H7 (cell line): ENCODE results near the gene CGB7. TPM values are rescaled to one million over a fixed set of nuclear protein-coding genes. Genes with fewer than 3 reads are reported as not detected.
"Not testable (repeated sequence)": the region's sequence is repeated elsewhere in the genome, so short reads cannot be mapped to it uniquely, and the experiment has no call there.

Experiments
- DNase-seq: peaks from one replicate; pipeline ENCODE4 v3.0.0; 2012
- H3K27me3 ChIP-seq: 2 replicates; pipeline ENCODE4 v1.6.0; 2011; ENCODE audit warnings: mild to moderate bottlenecking, low read length; ENCODE audit not compliant: control insufficient read depth, insufficient read depth
- H3K36me3 ChIP-seq: replicated peaks from 2 replicates; pipeline ENCODE4 v1.5.1; 2011; ENCODE audit warnings: low read length; ENCODE audit not compliant: control insufficient read depth, insufficient read depth
- H3K4me3 ChIP-seq: 2 replicates; pipeline ENCODE4 v1.5.1; 2011; ENCODE audit warnings: low read depth, mild to moderate bottlenecking, control low read depth, low read length, moderate library complexity; ENCODE audit not compliant: insufficient read depth
- total RNA-seq: library from RNA; depleted of rRNA; stranded (reverse); fragments of >200 nt; shearing (Covaris generic); gene quantifications from 2 replicates; pipeline ENCODE4 v1.2.3, GENCODE V29; 2014

The CGB7 gene
- total RNA-seq, 1 experiment from 2014 or later, result not detected

GRCh38 chr19:49085020-49085867, 27.7 kb upstream of the CGB7 start, which contains the start of gene SNRNP70:
Gene SNRNP70 (plus strand): TSS chr19:49085451. CDS start chr19:49086415, 964 bp downstream.
- Histone ChIP-seq H3K27me3 (no peaks in the 10 kb centered on the region), H3K4me3 (peak within 1 kb of the TSS; percentile 95), H3K36me3 (peaks cover 23% of the 10 kb centered on the region)
- DNase-seq, result peak; percentile 100

- no peak for DNase-seq
- H3K27me3 ChIP-seq, result no peaks in the 10 kb centered on the region
- peaks cover 19% of the 10 kb centered on the region for H3K36me3 ChIP-seq
- peak overlapping the region; percentile 95 for H3K4me3 ChIP-seq
These were observed 26.9 kb upstream of the CGB7 start for GRCh38 chr19:49084206-49085019.

GRCh38 chr19:49081273-49081672, 23.7 kb upstream of the CGB7 start:
- H3K27me3 ChIP-seq, result no peaks in the 10 kb centered on the region
- H3K36me3 ChIP-seq, result peaks cover 2% of the 10 kb centered on the region; the same call in 1 of the 2 replicates
- no peak for DNase-seq
- no peak overlapping the region for H3K4me3 ChIP-seq

- no peak overlapping the region for H3K4me3 ChIP-seq
- no peak for DNase-seq
- H3K27me3 ChIP-seq, result no peaks in the 10 kb centered on the region
- no peaks in the 10 kb centered on the region for H3K36me3 ChIP-seq
These were observed 22.8 kb upstream of the CGB7 start for GRCh38 chr19:49080392-49080791.

GRCh38 chr19:49074869-49075268, 17.3 kb upstream of the CGB7 start:
- not testable (repeated sequence) for DNase-seq
- H3K27me3 ChIP-seq, result peaks cover 36% of the 10 kb centered on the region

GRCh38 chr19:49073514-49074378, 16.2 kb upstream of the CGB7 start:
- H3K36me3 ChIP-seq, result no peaks in the 10 kb centered on the region
- peak; percentile 76 for DNase-seq
- no peak overlapping the region for H3K4me3 ChIP-seq
- peaks cover 46% of the 10 kb centered on the region for H3K27me3 ChIP-seq

More at GRCh38 chr19:49074869-49075268, 17.3 kb upstream of the CGB7 start:
- not testable (repeated sequence) for H3K4me3 ChIP-seq, H3K36me3 ChIP-seq

GRCh38 chr19:49071860-49072547, 14.5 kb upstream of the CGB7 start:
- peaks cover 59% of the 10 kb centered on the region for H3K27me3 ChIP-seq
- no peaks in the 10 kb centered on the region for H3K36me3 ChIP-seq
- DNase-seq, result peak; percentile 98
- H3K4me3 ChIP-seq, result peak overlapping the region; percentile 22

- Histone ChIP-seq H3K27me3 (peaks cover 74% of the 10 kb centered on the region), H3K36me3 (no peaks in the 10 kb centered on the region), H3K4me3 (no peak overlapping the region)
- DNase-seq, result no peak
These were observed 12.9 kb upstream of the CGB7 start for GRCh38 chr19:49070416-49070815.

- no peak overlapping the region for H3K4me3 ChIP-seq
- no peaks in the 10 kb centered on the region for H3K36me3 ChIP-seq
- peak; percentile 7 for DNase-seq
- H3K27me3 ChIP-seq, result peaks cover 83% of the 10 kb centered on the region
These were observed 11.5 kb upstream of the CGB7 start for GRCh38 chr19:49069026-49069425.

GRCh38 chr19:49067554-49067953, 10.0 kb upstream of the CGB7 start:
- H3K27me3 ChIP-seq, result peaks cover 70% of the 10 kb centered on the region
- no peak overlapping the region for H3K4me3 ChIP-seq
- no peaks in the 10 kb centered on the region for H3K36me3 ChIP-seq
- no peak for DNase-seq

GRCh38 chr19:49065905-49066512, 8.5 kb upstream of the CGB7 start:
- DNase-seq, result peak; percentile 68
- Histone ChIP-seq H3K36me3 (no peaks in the 10 kb centered on the region), H3K4me3 (no peak overlapping the region), H3K27me3 (peaks cover 65% of the 10 kb centered on the region)

- DNase-seq, result peak; percentile 97
- peak within 1 kb of the TSS; percentile 41 for H3K4me3 ChIP-seq
- H3K27me3 ChIP-seq, result peaks cover 57% of the 10 kb centered on the region
- H3K36me3 ChIP-seq, result no peaks in the 10 kb centered on the region
These were observed 7.4 kb upstream of the CGB7 start, which contains the start of gene NTF4 for GRCh38 chr19:49064768-49065611. Gene NTF4 (minus strand): TSS chr19:49064818. CDS start chr19:49061997, 2,821 bp downstream.
